DOHH2 (cell line): ENCODE results near the gene MICA.

Experiments used
- EZH2phosphoT487 ChIP-seq: fragments of 200-600 bp; sonication (generic); IDR thresholded peaks from 2 replicates; pipeline ENCODE4 v1.6.1; 2017; ENCODE audit warnings: borderline replicate concordance, mild to moderate bottlenecking, antibody characterized with exemption, low read length, moderate library complexity, mixed read lengths
- TF ChIP-seq, protein P1 (sequence below): fragments of 200-600 bp; sonication (generic); IDR thresholded peaks from one replicate; pipeline ENCODE4 v1.5.1; 2014; ENCODE audit warnings: antibody characterized with exemption, mild to moderate bottlenecking, low read depth, low read length; ENCODE audit not compliant: poor library complexity, severe bottlenecking

DNA sequence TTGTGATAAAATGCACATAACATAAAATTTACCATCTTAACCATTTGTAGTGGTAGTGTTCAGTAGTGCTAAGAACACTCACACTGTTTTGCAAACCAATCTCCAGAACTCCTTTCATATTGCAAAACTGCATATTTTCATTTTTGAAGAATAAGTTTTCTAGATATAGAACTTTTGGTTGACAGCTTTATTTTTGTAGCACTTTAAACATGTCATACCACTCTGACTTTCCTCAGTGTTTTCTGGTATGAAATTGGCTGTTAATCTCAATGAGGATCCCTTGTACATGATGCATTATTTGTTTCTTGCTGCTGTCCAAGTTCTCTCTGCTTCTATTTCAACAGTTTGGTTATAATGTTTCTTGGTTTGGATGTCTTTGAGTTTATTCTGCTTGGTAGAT is 49.5 kb downstream of the MICA start:
- TF ChIP-seq, protein P1, sequence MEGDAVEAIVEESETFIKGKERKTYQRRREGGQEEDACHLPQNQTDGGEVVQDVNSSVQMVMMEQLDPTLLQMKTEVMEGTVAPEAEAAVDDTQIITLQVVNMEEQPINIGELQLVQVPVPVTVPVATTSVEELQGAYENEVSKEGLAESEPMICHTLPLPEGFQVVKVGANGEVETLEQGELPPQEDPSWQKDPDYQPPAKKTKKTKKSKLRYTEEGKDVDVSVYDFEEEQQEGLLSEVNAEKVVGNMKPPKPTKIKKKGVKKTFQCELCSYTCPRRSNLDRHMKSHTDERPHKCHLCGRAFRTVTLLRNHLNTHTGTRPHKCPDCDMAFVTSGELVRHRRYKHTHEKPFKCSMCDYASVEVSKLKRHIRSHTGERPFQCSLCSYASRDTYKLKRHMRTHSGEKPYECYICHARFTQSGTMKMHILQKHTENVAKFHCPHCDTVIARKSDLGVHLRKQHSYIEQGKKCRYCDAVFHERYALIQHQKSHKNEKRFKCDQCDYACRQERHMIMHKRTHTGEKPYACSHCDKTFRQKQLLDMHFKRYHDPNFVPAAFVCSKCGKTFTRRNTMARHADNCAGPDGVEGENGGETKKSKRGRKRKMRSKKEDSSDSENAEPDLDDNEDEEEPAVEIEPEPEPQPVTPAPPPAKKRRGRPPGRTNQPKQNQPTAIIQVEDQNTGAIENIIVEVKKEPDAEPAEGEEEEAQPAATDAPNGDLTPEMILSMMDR, result no peak
- TF ChIP-seq EZH2phosphoT487, result no peak
